Neural crest cell (in vitro differentiated cells): ENCODE data around the gene ADAM33. TPM values are rescaled to one million over a fixed set of nuclear protein-coding genes. Genes with fewer than 3 reads are reported as not detected.

ENCODE experiments used
- DNase-seq: peaks from one replicate; pipeline ENCODE4 v3.0.0; 2021; ENCODE audit warnings: low read depth, mixed read lengths, low spot score
- H3K27ac Mint-ChIP-seq: one replicate; pipeline ENCODE4 v1.8.0; 2021; ENCODE audit warnings: mild to moderate bottlenecking, mixed read lengths; ENCODE audit not compliant: unreplicated experiment
- H3K27me3 Mint-ChIP-seq: 2 replicates; pipeline ENCODE4 v1.8.0; 2021; ENCODE audit warnings: low read depth, mild to moderate bottlenecking, mixed read lengths
- H3K36me3 Mint-ChIP-seq: 2 replicates; pipeline ENCODE4 v1.8.0; 2021; ENCODE audit warnings: low read depth, mild to moderate bottlenecking, mixed read lengths
- H3K4me1 Mint-ChIP-seq: 2 replicates; pipeline ENCODE4 v1.8.0; 2021; ENCODE audit warnings: mixed read lengths
- H3K4me3 Mint-ChIP-seq: one replicate; pipeline ENCODE4 v1.8.0; 2021; ENCODE audit warnings: mild to moderate bottlenecking, mixed read lengths
- H3K9me3 Mint-ChIP-seq: 2 replicates; pipeline ENCODE4 v1.8.0; 2021; ENCODE audit warnings: mixed read lengths
- total RNA-seq: library from RNA; stranded (reverse); gene quantifications from 2 replicates; pipeline ENCODE4 v1.2.1, GENCODE V29; 2021
- TF ChIP-seq, protein P1 (sequence below): fragments of 200-600 bp; sonication (generic); conservative IDR thresholded peaks from 2 replicates; pipeline ENCODE4 v1.5.0; 2021; ENCODE audit warnings: antibody characterized with exemption, mild to moderate bottlenecking

The ADAM33 gene
- total RNA-seq, 1 donor from 2014 or later, result 3.2 TPM

DNA sequence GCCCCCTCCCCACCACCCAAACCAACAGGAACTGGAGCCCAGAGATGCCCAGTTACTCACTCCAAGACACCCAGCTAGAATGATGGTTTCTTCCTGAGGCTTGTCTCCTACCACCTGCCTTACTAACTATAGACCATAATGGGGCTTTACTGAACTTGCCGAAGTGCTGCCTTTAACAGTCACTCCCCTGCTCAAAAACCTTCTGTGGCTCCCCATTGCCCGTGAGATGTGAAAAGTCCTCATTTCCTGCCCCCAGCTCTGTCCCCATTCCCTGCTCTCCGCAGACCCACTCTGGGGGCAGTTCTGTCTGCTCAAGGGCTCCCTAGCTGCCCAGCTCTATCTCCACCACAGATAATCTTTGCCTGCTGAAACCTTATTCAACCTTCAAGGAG lies 25.7 kb upstream of the ADAM33 start:
- Mint-ChIP-seq H3K27me3 (no peaks in the 10 kb centered on the region), H3K4me3 (no peak overlapping the region), H3K27ac (no peak overlapping the region), H3K9me3 (no peaks in the 10 kb centered on the region), H3K36me3 (no peaks in the 10 kb centered on the region), H3K4me1 (no peaks in the 10 kb centered on the region)
- no peak for DNase-seq
- TF ChIP-seq, protein P1, sequence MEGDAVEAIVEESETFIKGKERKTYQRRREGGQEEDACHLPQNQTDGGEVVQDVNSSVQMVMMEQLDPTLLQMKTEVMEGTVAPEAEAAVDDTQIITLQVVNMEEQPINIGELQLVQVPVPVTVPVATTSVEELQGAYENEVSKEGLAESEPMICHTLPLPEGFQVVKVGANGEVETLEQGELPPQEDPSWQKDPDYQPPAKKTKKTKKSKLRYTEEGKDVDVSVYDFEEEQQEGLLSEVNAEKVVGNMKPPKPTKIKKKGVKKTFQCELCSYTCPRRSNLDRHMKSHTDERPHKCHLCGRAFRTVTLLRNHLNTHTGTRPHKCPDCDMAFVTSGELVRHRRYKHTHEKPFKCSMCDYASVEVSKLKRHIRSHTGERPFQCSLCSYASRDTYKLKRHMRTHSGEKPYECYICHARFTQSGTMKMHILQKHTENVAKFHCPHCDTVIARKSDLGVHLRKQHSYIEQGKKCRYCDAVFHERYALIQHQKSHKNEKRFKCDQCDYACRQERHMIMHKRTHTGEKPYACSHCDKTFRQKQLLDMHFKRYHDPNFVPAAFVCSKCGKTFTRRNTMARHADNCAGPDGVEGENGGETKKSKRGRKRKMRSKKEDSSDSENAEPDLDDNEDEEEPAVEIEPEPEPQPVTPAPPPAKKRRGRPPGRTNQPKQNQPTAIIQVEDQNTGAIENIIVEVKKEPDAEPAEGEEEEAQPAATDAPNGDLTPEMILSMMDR, result no peak

DNA sequence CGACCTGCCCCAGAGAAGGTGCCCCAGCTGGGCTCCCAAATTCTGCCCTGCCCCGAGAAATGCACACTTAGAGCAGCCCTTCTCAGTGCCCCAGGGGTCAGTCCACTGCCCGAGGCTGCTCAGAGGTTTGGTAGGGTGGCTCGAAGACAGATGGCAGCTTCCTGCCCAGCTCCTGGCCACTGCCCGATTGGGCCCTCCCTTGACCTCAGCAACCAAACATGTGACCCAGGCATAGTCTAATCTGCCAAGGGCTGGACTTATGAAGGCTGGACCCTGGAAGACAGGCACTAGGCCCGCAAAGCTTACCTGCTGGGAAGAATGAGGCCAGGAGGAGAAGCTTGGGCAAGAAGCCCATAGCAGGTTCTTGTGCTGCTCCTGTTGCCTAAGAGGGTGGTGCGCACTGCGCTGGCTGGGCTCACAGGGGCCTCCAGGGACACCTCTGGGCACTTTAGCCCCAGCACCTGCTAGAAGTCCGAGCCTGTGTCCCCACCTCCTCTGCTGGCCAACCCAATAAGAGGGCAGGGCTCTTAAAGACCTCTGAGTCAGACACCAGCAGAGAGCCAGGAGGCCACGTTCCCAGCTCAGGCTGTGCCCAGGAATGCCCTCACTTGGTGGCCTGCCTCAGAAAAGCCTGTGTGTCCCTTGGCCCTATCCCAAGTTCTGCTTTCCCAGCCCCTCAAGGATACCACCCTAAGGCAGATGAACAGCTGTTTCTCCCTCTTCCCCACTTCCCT lies 25.1 kb upstream of the ADAM33 start:
- Mint-ChIP-seq H3K27me3 (no peaks in the 10 kb centered on the region), H3K36me3 (no peaks in the 10 kb centered on the region), H3K9me3 (no peaks in the 10 kb centered on the region), H3K27ac (no peak overlapping the region), H3K4me3 (no peak overlapping the region), H3K4me1 (no peaks in the 10 kb centered on the region)
- TF ChIP-seq, protein P1, result no peak
- no peak for DNase-seq

DNA sequence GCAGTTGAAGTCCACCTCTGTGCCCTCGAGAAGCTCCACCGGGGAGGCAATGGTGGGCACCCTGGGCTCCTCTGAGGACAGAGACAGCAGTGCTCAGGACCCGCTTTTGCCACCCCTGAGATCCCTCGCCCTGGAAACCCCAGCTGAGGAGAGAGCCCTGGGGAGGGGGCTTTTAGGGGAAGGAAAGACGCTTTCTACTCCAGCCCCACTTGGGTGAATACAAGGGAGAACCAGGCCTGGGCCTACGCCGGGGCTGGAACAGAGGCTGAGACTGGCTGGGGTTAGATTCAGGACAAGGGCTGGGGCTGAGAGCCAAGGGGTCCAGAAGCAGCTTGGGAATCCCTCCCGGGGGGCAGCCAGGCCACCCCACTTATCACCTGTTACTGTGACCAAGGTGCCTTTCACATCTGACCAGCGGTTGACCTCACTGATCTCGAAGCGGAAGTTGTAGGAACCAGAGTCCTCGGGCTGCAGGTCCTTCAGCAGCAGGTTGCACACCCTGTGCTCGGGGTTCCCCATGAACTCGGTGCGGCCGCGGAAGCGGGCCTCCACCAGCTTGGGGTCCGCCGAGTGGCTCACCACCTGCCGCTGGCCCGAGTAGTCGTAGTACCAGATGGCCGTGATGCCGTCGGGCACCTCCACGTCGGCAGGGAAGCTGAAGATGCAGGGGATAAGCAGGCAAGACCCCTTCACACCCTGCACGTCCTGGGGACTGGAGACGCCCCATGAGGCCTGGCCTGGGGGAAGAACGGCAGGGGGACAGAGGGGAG lies 24.3 kb upstream of the ADAM33 start:
- no peak for DNase-seq
- no peak overlapping the region for H3K27ac Mint-ChIP-seq
- no peaks in the 10 kb centered on the region for H3K36me3 Mint-ChIP-seq
- no peaks in the 10 kb centered on the region for H3K4me1 Mint-ChIP-seq
- H3K4me3 Mint-ChIP-seq, result no peak overlapping the region
- no peaks in the 10 kb centered on the region for H3K27me3 Mint-ChIP-seq
- no peaks in the 10 kb centered on the region for H3K9me3 Mint-ChIP-seq
- TF ChIP-seq, protein P1, result no peak

DNA sequence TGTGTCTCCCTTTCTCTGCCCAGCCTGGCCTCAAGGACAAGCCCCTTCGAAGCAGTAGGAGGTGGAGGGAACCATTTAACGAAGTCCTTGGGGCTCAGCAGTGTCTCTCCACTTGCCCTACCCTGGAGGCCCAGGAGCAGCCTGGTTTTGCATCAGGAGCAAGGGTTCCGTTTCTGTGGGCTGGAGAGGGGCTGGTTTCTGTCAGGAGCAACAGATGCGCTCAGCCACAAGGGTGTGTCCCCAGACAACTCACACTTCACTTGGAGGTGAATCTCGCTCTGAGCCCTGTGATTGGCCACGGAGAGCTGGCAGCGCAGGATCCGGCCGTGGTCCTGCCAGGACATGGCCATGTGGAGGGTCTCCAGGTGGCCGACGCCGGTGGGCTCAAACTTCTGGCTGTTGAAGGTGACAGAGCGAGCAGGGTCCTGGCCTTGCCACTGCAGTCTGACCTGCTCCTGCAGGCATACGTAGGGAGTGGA lies 23.7 kb upstream of the ADAM33 start:
- no peak for DNase-seq
- TF ChIP-seq, protein P1, result no peak

DNA sequence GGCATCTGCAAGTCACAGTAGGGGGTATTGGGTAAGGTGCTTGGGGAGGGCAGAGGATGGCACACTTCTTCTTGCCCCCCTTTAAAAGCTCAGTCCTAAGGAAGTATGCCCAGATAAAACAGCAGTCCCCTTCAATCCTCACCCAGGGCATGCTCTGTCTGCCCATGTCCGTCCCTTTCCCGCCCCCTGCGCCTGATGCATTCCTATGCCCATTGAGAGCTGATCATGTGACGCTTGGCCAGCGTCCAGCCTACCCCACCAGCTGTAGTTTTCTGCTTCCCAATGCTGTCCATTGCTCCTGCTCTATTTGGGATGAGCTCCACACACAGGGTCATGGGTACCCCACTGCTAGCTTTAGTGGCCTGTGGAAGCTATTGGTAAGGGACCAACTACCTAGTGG lies 22.3 kb upstream of the ADAM33 start:
- DNase-seq, result no peak
- Mint-ChIP-seq H3K9me3 (no peaks in the 10 kb centered on the region), H3K36me3 (no peaks in the 10 kb centered on the region), H3K27ac (no peak overlapping the region), H3K4me1 (no peaks in the 10 kb centered on the region), H3K4me3 (no peak overlapping the region), H3K27me3 (no peaks in the 10 kb centered on the region)
- TF ChIP-seq, protein P1, result no peak

More for the DNA sequence above, 23.7 kb upstream of the ADAM33 start:
- H3K9me3 Mint-ChIP-seq, result no peaks in the 10 kb centered on the region
- H3K4me1 Mint-ChIP-seq, result no peaks in the 10 kb centered on the region
- H3K4me3 Mint-ChIP-seq, result no peak overlapping the region
- H3K27ac Mint-ChIP-seq, result no peak overlapping the region
- no peaks in the 10 kb centered on the region for H3K36me3 Mint-ChIP-seq
- no peaks in the 10 kb centered on the region for H3K27me3 Mint-ChIP-seq
